ENCODE results near the gene DESI2. TPM values are rescaled to one million over a fixed set of nuclear protein-coding genes. Genes with fewer than 3 reads are reported as not detected.

DESI2 gene
- total RNA-seq, 1 donor: 42.0 TPM

DNA sequence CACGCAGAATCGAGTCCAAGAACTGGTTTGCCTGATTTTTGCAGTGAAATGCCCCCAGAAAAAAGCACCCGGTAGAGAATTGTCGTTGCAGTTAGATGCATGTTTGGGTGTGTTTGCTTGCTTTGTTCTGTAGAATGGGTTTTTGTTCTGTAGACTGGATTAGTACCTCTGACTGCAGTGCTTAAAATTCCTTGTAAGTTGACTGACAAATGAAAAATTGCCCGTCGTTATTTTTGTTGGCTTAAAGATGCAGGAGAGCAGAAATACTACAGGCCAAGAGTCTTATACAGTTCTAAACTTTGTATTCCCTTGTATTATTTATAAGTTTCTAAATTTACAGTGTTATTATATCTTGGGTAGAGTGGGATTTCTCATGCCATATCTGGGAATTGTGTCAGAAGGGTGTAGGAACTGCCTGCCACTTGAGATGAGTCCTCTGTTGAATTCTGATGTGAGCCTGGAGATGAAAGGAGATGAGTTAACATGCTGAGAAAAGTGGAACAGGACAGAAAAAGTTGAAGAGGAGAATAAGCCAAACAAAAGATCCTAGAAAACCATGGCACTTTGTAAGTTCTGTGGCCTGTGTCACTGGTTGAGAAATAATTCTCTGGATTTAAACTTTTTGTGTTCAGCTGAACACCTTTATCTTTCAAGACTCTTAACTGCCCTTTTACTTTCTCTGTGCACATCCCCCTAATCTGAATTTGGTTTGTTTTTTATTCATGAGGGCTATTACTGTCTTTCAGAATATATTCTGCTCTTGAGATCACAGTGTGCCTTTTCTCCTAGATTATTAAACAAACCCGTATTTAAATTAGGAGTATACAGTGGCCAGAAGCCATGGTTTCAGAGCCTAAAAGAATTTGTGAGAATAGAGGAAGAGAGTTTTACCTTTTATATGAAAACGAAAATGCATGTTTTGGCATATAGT lies 1.4 kb downstream of the DESI2 start:
- DNase-seq (ENCODE audit: insufficient read length, low spot score, missing footprints): peak; percentile 66
- Histone ChIP-seq H2AFZ (ENCODE audit: low read length) (no peak overlapping the region), H3K27me3 (ENCODE audit: insufficient read depth, low read length) (no peaks in the 10 kb centered on the region), H3K79me2 (ENCODE audit: insufficient read depth, low read length) (peaks cover 61% of the 10 kb centered on the region), H3K4me1 (ENCODE audit: insufficient read depth, low read length) (peaks cover 17% of the 10 kb centered on the region), H3K4me2 (ENCODE audit: insufficient read depth, low read length) (peak overlapping the region; percentile 87), H3K36me3 (ENCODE audit: insufficient read depth, low read length) (peaks cover 7% of the 10 kb centered on the region), H4K20me1 (ENCODE audit: insufficient read depth, low read length) (peaks cover 32% of the 10 kb centered on the region), H3K9me3 (ENCODE audit: low read depth, low read length) (no peaks in the 10 kb centered on the region), H3K4me3 (ENCODE audit: insufficient read depth, low read length) (peak overlapping the region; percentile 90), H3K27ac (ENCODE audit: low read depth, low read length) (peak overlapping the region; percentile 69)
- TF ChIP-seq, protein P1, sequence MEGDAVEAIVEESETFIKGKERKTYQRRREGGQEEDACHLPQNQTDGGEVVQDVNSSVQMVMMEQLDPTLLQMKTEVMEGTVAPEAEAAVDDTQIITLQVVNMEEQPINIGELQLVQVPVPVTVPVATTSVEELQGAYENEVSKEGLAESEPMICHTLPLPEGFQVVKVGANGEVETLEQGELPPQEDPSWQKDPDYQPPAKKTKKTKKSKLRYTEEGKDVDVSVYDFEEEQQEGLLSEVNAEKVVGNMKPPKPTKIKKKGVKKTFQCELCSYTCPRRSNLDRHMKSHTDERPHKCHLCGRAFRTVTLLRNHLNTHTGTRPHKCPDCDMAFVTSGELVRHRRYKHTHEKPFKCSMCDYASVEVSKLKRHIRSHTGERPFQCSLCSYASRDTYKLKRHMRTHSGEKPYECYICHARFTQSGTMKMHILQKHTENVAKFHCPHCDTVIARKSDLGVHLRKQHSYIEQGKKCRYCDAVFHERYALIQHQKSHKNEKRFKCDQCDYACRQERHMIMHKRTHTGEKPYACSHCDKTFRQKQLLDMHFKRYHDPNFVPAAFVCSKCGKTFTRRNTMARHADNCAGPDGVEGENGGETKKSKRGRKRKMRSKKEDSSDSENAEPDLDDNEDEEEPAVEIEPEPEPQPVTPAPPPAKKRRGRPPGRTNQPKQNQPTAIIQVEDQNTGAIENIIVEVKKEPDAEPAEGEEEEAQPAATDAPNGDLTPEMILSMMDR (IDR thresholded peaks at IDR 0.05; ENCODE audit: extremely low read depth, low read depth, low read length): no peak

- Histone ChIP-seq H3K9me3 (ENCODE audit: low read depth, low read length) (no peaks in the 10 kb centered on the region), H4K20me1 (ENCODE audit: insufficient read depth, low read length) (peaks cover 32% of the 10 kb centered on the region), H3K27ac (ENCODE audit: low read depth, low read length) (no peak overlapping the region), H3K4me2 (ENCODE audit: insufficient read depth, low read length) (peak overlapping the region; percentile 87), H3K27me3 (ENCODE audit: insufficient read depth, low read length) (no peaks in the 10 kb centered on the region), H3K36me3 (ENCODE audit: insufficient read depth, low read length) (peaks cover 7% of the 10 kb centered on the region), H3K79me2 (ENCODE audit: insufficient read depth, low read length) (peaks cover 68% of the 10 kb centered on the region), H3K4me1 (ENCODE audit: insufficient read depth, low read length) (peaks cover 17% of the 10 kb centered on the region), H2AFZ (ENCODE audit: low read length) (no peak overlapping the region), H3K4me3 (ENCODE audit: insufficient read depth, low read length) (no peak overlapping the region)
- TF ChIP-seq, protein P1 (IDR thresholded peaks at IDR 0.05; ENCODE audit: extremely low read depth, low read depth, low read length): no peak
- no peak for DNase-seq (ENCODE audit: insufficient read length, low spot score, missing footprints)
Observed at GRCh38 chr1:244655186-244655585, 2.3 kb downstream of the DESI2 start.

DNA sequence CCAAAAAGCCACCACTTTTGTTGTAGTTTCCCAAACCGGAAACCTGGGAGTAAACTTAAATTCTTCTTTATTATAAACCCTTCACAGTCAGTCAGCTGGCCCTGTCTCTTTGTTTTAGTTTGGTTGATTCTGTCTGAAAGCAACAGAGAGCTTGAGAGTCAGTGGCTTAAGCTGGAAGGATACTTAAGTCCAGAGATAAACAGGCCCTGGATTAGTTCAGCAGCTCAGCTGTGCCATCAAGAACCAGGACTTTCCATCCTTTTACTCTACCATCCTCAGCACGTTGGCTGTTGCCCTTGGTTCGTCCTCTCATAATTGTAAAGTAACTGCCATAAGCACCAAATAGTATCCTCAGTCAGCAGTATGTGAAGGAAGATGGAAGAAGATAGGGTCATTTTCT lies 4.5 kb downstream of the DESI2 start:
- TF ChIP-seq, protein P1 (IDR thresholded peaks at IDR 0.05; ENCODE audit: extremely low read depth, low read depth, low read length): no peak
- Histone ChIP-seq H3K36me3 (ENCODE audit: insufficient read depth, low read length) (peaks cover 7% of the 10 kb centered on the region), H3K79me2 (ENCODE audit: insufficient read depth, low read length) (peaks cover 78% of the 10 kb centered on the region), H4K20me1 (ENCODE audit: insufficient read depth, low read length) (peaks cover 32% of the 10 kb centered on the region), H3K4me3 (ENCODE audit: insufficient read depth, low read length) (no peak overlapping the region), H3K27me3 (ENCODE audit: insufficient read depth, low read length) (no peaks in the 10 kb centered on the region), H2AFZ (ENCODE audit: low read length) (no peak overlapping the region), H3K27ac (ENCODE audit: low read depth, low read length) (no peak overlapping the region), H3K4me2 (ENCODE audit: insufficient read depth, low read length) (no peak overlapping the region), H3K4me1 (ENCODE audit: insufficient read depth, low read length) (peaks cover 17% of the 10 kb centered on the region), H3K9me3 (ENCODE audit: low read depth, low read length) (no peaks in the 10 kb centered on the region)
- no peak for DNase-seq (ENCODE audit: insufficient read length, low spot score, missing footprints)

DNA sequence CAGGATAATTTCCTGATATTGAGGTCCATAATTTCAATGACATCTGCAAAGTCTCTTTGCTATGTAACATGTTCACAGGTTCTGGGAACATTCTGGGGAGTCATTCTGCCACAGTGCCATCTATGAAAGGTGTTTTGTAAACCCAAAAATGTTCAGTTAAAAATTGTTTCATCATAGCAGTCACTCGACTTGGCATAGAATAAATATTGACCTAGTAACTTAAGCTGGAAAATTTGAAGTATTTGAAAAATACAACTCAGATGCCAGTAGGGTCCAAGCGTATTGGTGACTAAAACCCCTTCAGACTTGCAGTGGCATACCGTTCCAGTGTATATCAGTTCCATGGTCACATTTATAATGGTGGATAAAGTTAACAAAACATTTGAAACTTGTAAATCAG lies 6.8 kb downstream of the DESI2 start:
- no peaks in the 10 kb centered on the region for H3K9me3 ChIP-seq (ENCODE audit: low read depth, low read length)
- no peaks in the 10 kb centered on the region for H3K27me3 ChIP-seq (ENCODE audit: insufficient read depth, low read length)
- peaks cover 11% of the 10 kb centered on the region for H3K4me1 ChIP-seq (ENCODE audit: insufficient read depth, low read length)
- H3K36me3 ChIP-seq (ENCODE audit: insufficient read depth, low read length): peaks cover 7% of the 10 kb centered on the region
- no peak overlapping the region for H2AFZ ChIP-seq (ENCODE audit: low read length)
- no peak overlapping the region for H3K4me2 ChIP-seq (ENCODE audit: insufficient read depth, low read length)
- peaks cover 80% of the 10 kb centered on the region for H3K79me2 ChIP-seq (ENCODE audit: insufficient read depth, low read length)
- peaks cover 22% of the 10 kb centered on the region for H4K20me1 ChIP-seq (ENCODE audit: insufficient read depth, low read length)
- DNase-seq (ENCODE audit: insufficient read length, low spot score, missing footprints): peak; percentile 73
- no peak overlapping the region for H3K4me3 ChIP-seq (ENCODE audit: insufficient read depth, low read length)
- TF ChIP-seq, protein P1 (IDR thresholded peaks at IDR 0.05; ENCODE audit: extremely low read depth, low read depth, low read length): no peak
- H3K27ac ChIP-seq (ENCODE audit: low read depth, low read length): no peak overlapping the region

Data from osteoblast (primary cell).